ENCODE measurements around the gene ERG.

The ERG gene

GRCh38 chr21:38330666-38331065 is 167.6 kb downstream of the ERG start:
- no peak for DNase-seq (ENCODE audit: low spot score)

Data from cerebellar cortex (tissue), 1 donor.